ENCODE results near the gene IPO13.

IPO13 gene

GRCh38 chr1:43986712-43987111 is 40.0 kb downstream of the IPO13 start:
- H3K36me3 ChIP-seq (ENCODE audit: control insufficient read depth, insufficient read depth, low read length): no peaks in the 10 kb centered on the region
- H3K9me3 ChIP-seq (ENCODE audit: control insufficient read depth, low read length): no peaks in the 10 kb centered on the region
- no peaks in the 10 kb centered on the region for H3K27me3 ChIP-seq (replicated peaks; ENCODE audit: control insufficient read depth, insufficient read depth, low read length, poor library complexity, severe bottlenecking)
- no peak for DNase-seq
- H3K27ac ChIP-seq (ENCODE audit: insufficient read depth, low read length, poor library complexity, severe bottlenecking): no peak overlapping the region
- H3K4me3 ChIP-seq (ENCODE audit: insufficient read depth, low read depth, low read length, poor library complexity, severe bottlenecking): no peak overlapping the region
- H3K4me1 ChIP-seq (ENCODE audit: control insufficient read depth, insufficient read depth, low read length, poor library complexity, severe bottlenecking): peaks cover 3% of the 10 kb centered on the region

- no peaks in the 10 kb centered on the region for H3K36me3 ChIP-seq (ENCODE audit: control insufficient read depth, insufficient read depth, low read length)
- peaks cover 8% of the 10 kb centered on the region for H3K4me1 ChIP-seq (ENCODE audit: control insufficient read depth, insufficient read depth, low read length, poor library complexity, severe bottlenecking)
- no peaks in the 10 kb centered on the region for H3K27me3 ChIP-seq (replicated peaks; ENCODE audit: control insufficient read depth, insufficient read depth, low read length, poor library complexity, severe bottlenecking)
- no peak overlapping the region for H3K4me3 ChIP-seq (ENCODE audit: insufficient read depth, low read depth, low read length, poor library complexity, severe bottlenecking)
- H3K9me3 ChIP-seq (ENCODE audit: control insufficient read depth, low read length): no peaks in the 10 kb centered on the region
- H3K27ac ChIP-seq (ENCODE audit: insufficient read depth, low read length, poor library complexity, severe bottlenecking): no peak overlapping the region
- no peak for DNase-seq
Observed at GRCh38 chr1:43987159-43987902, 40.6 kb downstream of the IPO13 start.

GRCh38 chr1:43990271-43991199 is 43.8 kb downstream of the IPO13 start:
- peaks cover 9% of the 10 kb centered on the region for H3K4me1 ChIP-seq (ENCODE audit: control insufficient read depth, insufficient read depth, low read length, poor library complexity, severe bottlenecking)
- peak overlapping the region; percentile 75 for H3K4me3 ChIP-seq (ENCODE audit: insufficient read depth, low read depth, low read length, poor library complexity, severe bottlenecking)
- H3K27ac ChIP-seq (ENCODE audit: insufficient read depth, low read length, poor library complexity, severe bottlenecking): no peak overlapping the region
- no peak for DNase-seq
- H3K9me3 ChIP-seq (ENCODE audit: control insufficient read depth, low read length): no peaks in the 10 kb centered on the region
- H3K36me3 ChIP-seq (ENCODE audit: control insufficient read depth, insufficient read depth, low read length): no peaks in the 10 kb centered on the region
- no peaks in the 10 kb centered on the region for H3K27me3 ChIP-seq (replicated peaks; ENCODE audit: control insufficient read depth, insufficient read depth, low read length, poor library complexity, severe bottlenecking)

DNA sequence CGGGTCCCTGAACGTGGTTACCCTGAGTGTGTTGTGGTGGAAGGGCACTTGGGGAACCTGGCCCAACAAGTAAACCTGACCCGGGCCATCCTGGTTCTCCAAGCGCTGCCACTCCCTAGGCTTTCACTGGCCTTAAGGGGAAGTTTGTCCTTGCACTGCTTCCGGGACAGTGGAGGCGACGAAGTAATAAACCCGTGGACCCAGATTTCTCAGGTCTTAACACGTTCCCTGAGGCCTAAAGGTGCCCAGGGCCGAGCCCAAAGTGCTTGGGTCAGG is 44.4 kb downstream of the IPO13 start:
- no peaks in the 10 kb centered on the region for H3K27me3 ChIP-seq (replicated peaks; ENCODE audit: control insufficient read depth, insufficient read depth, low read length, poor library complexity, severe bottlenecking)
- peak overlapping the region; percentile 67 for H3K27ac ChIP-seq (ENCODE audit: insufficient read depth, low read length, poor library complexity, severe bottlenecking)
- H3K9me3 ChIP-seq (ENCODE audit: control insufficient read depth, low read length): no peaks in the 10 kb centered on the region

DNA sequence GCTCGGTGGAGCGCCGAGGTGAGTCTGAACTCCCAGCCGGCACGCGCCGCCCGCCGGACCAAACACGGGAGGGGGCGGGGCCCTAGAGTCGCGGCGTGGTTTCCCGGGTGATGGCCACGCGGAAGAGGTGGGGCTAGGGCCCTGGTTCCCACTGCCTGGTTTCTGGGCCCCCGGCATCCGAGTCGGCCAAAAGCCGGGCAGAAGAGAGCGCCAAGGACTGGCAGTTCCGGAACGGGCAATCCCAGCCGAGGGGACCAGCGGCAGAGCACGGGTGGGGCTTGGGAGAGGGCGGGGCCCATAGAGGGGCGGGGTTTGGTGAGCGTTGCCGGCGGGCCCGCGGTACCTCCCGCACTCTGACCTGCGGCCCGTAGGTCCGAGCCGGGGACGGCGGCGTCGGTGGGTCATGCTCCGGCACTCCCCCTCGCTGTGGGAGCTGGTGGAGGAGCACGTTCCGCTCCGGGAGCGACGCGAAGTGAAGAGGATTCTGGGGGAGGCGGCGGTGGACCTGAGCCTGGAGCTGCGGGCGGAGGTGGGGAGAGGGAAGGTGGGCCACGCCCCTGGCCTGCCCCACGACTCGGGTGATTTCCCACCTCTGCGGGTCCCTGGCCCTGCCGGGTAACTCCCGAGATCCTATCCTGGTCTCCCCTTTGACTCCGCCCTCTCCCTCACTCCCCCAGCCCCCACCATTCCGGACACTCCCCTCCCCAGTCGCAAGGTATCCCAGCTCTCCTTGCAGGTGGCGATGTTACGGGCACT is 44.9 kb downstream of the IPO13 start, which contains the start of gene CCDC24:
TSS of gene CCDC24 (plus strand) at position 124 of the 756 bp plus-strand sequence. CDS start at position 404, 280 bp downstream.
- peak within 1 kb of the TSS; percentile 75 for H3K4me3 ChIP-seq (ENCODE audit: insufficient read depth, low read depth, low read length, poor library complexity, severe bottlenecking)
- DNase-seq: peak; percentile 64 to 71 (median 68)
- H3K27ac ChIP-seq (ENCODE audit: insufficient read depth, low read length, poor library complexity, severe bottlenecking): peak within 1 kb of the TSS; percentile 67
- no peaks in the 10 kb centered on the region for H3K9me3 ChIP-seq (ENCODE audit: control insufficient read depth, low read length)
- peaks cover 9% of the 10 kb centered on the region for H3K4me1 ChIP-seq (ENCODE audit: control insufficient read depth, insufficient read depth, low read length, poor library complexity, severe bottlenecking)
- no peaks in the 10 kb centered on the region for H3K36me3 ChIP-seq (ENCODE audit: control insufficient read depth, insufficient read depth, low read length)
- no peaks in the 10 kb centered on the region for H3K27me3 ChIP-seq (replicated peaks; ENCODE audit: control insufficient read depth, insufficient read depth, low read length, poor library complexity, severe bottlenecking)

More for the DNA sequence above, 44.4 kb downstream of the IPO13 start:
- Histone ChIP-seq H3K4me3 (ENCODE audit: insufficient read depth, low read depth, low read length, poor library complexity, severe bottlenecking) (peak overlapping the region; percentile 75), H3K4me1 (ENCODE audit: control insufficient read depth, insufficient read depth, low read length, poor library complexity, severe bottlenecking) (peaks cover 9% of the 10 kb centered on the region), H3K36me3 (ENCODE audit: control insufficient read depth, insufficient read depth, low read length) (no peaks in the 10 kb centered on the region)
- DNase-seq: no peak

- peak overlapping the region; percentile 75 for H3K4me3 ChIP-seq (ENCODE audit: insufficient read depth, low read depth, low read length, poor library complexity, severe bottlenecking)
- no peaks in the 10 kb centered on the region for H3K27me3 ChIP-seq (replicated peaks; ENCODE audit: control insufficient read depth, insufficient read depth, low read length, poor library complexity, severe bottlenecking)
- no peak for DNase-seq
- peaks cover 9% of the 10 kb centered on the region for H3K4me1 ChIP-seq (ENCODE audit: control insufficient read depth, insufficient read depth, low read length, poor library complexity, severe bottlenecking)
- H3K36me3 ChIP-seq (ENCODE audit: control insufficient read depth, insufficient read depth, low read length): no peaks in the 10 kb centered on the region
- no peak overlapping the region for H3K27ac ChIP-seq (ENCODE audit: insufficient read depth, low read length, poor library complexity, severe bottlenecking)
- no peaks in the 10 kb centered on the region for H3K9me3 ChIP-seq (ENCODE audit: control insufficient read depth, low read length)
Observed at GRCh38 chr1:43992232-43992995, 45.7 kb downstream of the IPO13 start.

DNA sequence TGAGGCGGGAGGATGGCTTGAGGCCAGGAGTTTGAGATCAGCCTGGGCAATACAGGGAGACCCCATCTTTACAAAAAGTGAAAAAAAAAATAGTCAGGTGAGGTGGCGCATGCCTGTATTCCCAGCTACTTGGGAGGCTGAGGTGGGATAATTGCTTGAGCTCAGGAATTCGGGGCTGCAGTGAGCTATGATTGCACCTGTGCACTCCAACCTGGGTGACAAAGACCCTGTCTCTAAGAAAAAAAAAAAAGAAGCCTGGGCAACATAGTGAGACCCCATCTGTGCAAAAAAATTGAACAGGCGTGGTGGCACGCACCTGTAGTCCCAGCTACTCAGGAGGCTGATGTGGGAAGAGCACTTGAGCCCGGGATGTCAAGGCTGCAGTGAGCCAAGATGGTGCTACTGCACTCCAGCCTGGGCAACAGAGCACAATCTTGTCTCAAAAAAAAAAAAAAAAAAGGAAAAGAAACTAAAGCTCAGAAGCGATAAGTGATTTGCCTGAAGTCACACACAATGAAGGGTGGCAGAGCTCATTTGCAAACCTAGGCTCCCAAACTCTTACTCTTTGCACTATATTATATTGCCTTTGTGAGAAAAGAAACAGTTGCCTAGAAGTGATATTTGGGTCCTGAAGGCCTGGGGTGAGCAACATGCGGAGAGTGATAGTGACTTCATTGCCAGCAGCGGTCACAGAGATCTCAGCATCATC is 46.6 kb downstream of the IPO13 start:
- no peak for DNase-seq
- H3K4me1 ChIP-seq (ENCODE audit: control insufficient read depth, insufficient read depth, low read length, poor library complexity, severe bottlenecking): peaks cover 9% of the 10 kb centered on the region
- no peak overlapping the region for H3K4me3 ChIP-seq (ENCODE audit: insufficient read depth, low read depth, low read length, poor library complexity, severe bottlenecking)
- H3K27ac ChIP-seq (ENCODE audit: insufficient read depth, low read length, poor library complexity, severe bottlenecking): no peak overlapping the region
- H3K27me3 ChIP-seq (replicated peaks; ENCODE audit: control insufficient read depth, insufficient read depth, low read length, poor library complexity, severe bottlenecking): no peaks in the 10 kb centered on the region
- H3K9me3 ChIP-seq (ENCODE audit: control insufficient read depth, low read length): no peaks in the 10 kb centered on the region
- no peaks in the 10 kb centered on the region for H3K36me3 ChIP-seq (ENCODE audit: control insufficient read depth, insufficient read depth, low read length)

GRCh38 chr1:43994071-43994470 is 47.3 kb downstream of the IPO13 start:
- Histone ChIP-seq H3K9me3 (ENCODE audit: control insufficient read depth, low read length) (no peaks in the 10 kb centered on the region), H3K4me1 (ENCODE audit: control insufficient read depth, insufficient read depth, low read length, poor library complexity, severe bottlenecking) (peaks cover 9% of the 10 kb centered on the region), H3K27me3 (replicated peaks; ENCODE audit: control insufficient read depth, insufficient read depth, low read length, poor library complexity, severe bottlenecking) (no peaks in the 10 kb centered on the region), H3K27ac (ENCODE audit: insufficient read depth, low read length, poor library complexity, severe bottlenecking) (no peak overlapping the region), H3K36me3 (ENCODE audit: control insufficient read depth, insufficient read depth, low read length) (no peaks in the 10 kb centered on the region), H3K4me3 (ENCODE audit: insufficient read depth, low read depth, low read length, poor library complexity, severe bottlenecking) (no peak overlapping the region)
- no peak for DNase-seq
